HEK293T (cell line): ENCODE measurements around the gene TFR2.

Experiments used
- ARNT ChIP-seq: fragments of 450-650 bp; IDR thresholded peaks from 2 replicates; pipeline ENCODE4 v1.6.1; 2017; ENCODE audit warnings: mild to moderate bottlenecking
- BHLHE40 ChIP-seq: fragments of 450-650 bp; IDR thresholded peaks from 2 replicates; pipeline ENCODE4 v1.6.1; 2016; ENCODE audit warnings: mild to moderate bottlenecking, moderate library complexity, borderline replicate concordance
- ELF4 ChIP-seq: fragments of 450-650 bp; IDR thresholded peaks from 2 replicates; pipeline ENCODE4 v1.6.1; 2017; ENCODE audit warnings: antibody characterized with exemption
- FOXA1 ChIP-seq: fragments of 450-650 bp; IDR thresholded peaks from 2 replicates; pipeline ENCODE4 v1.6.1; 2016; ENCODE audit warnings: mild to moderate bottlenecking
- FOXM1 ChIP-seq: fragments of 450-650 bp; IDR thresholded peaks from 2 replicates; pipeline ENCODE4 v1.6.1; 2017; ENCODE audit warnings: mild to moderate bottlenecking, borderline replicate concordance
- HDGF ChIP-seq: fragments of 450-650 bp; IDR thresholded peaks from 2 replicates; pipeline ENCODE4 v1.6.1; 2017; ENCODE audit warnings: antibody characterized with exemption, borderline replicate concordance
- L3MBTL2 ChIP-seq: fragments of 450-650 bp; conservative IDR thresholded peaks from 2 replicates; pipeline ENCODE4 v1.6.1; 2016; ENCODE audit warnings: mild to moderate bottlenecking
- LEF1 ChIP-seq: fragments of 450-650 bp; IDR thresholded peaks from 2 replicates; pipeline ENCODE4 v1.6.1; 2017; ENCODE audit warnings: mild to moderate bottlenecking, borderline replicate concordance
- NFRKB ChIP-seq: fragments of 450-650 bp; IDR thresholded peaks from 2 replicates; pipeline ENCODE4 v1.6.1; 2016; ENCODE audit warnings: mild to moderate bottlenecking, moderate library complexity
- PKNOX1 ChIP-seq: fragments of 450-650 bp; IDR thresholded peaks from 2 replicates; pipeline ENCODE4 v1.6.1; 2016
- SP1 ChIP-seq: fragments of 450-650 bp; IDR thresholded peaks from 2 replicates; pipeline ENCODE4 v1.6.1; 2017
- SUZ12 ChIP-seq: fragments of 450-650 bp; IDR thresholded peaks from 2 replicates; pipeline ENCODE4 v1.6.1; 2016; ENCODE audit warnings: mild to moderate bottlenecking
- TARDBP ChIP-seq: fragments of 450-650 bp; IDR thresholded peaks from 2 replicates; pipeline ENCODE4 v1.6.1; 2016
- ZNF384 ChIP-seq: fragments of 450-650 bp; IDR thresholded peaks from 2 replicates; pipeline ENCODE4 v1.6.1; 2016

GRCh38 chr7:100572281-100572948, 68.9 kb downstream of the TFR2 start:
- TF ChIP-seq FOXA1 = no peak
- TF ChIP-seq SP1 = no peak
- no peak for TF ChIP-seq SUZ12
- TF ChIP-seq TARDBP = no peak
- TF ChIP-seq HDGF = no peak
- TF ChIP-seq ARNT = no peak
- TF ChIP-seq LEF1 = no peak
- TF ChIP-seq PKNOX1 = no peak
- TF ChIP-seq FOXM1 = no peak
- TF ChIP-seq NFRKB = no peak
- no peak for TF ChIP-seq BHLHE40
- no peak for TF ChIP-seq ELF4
- TF ChIP-seq ZNF384 = no peak
- no peak for TF ChIP-seq L3MBTL2
